Suprapubic skin (tissue), 4 donors: ENCODE results near the gene DNM3.

Experiments
- EP300 ChIP-seq: sonication (generic); formaldehyde crosslinking; IDR thresholded peaks from one replicate; pipeline ENCODE4 v1.6.1; 2017; ENCODE audit warnings: antibody characterized with exemption
- POLR2A ChIP-seq, 2 donors: fragments of 450-650 bp; IDR thresholded peaks; one replicate each; pipeline ENCODE4 v1.6.1; 2017; ENCODE audit warnings: antibody characterized with exemption in 2 of 2, mild to moderate bottlenecking in 2 of 2, moderate library complexity in 2 of 2
- POLR2AphosphoS5 ChIP-seq, 3 donors: sonication (generic); formaldehyde crosslinking; IDR thresholded peaks; one replicate each; pipeline ENCODE4 v1.6.1; 2017; ENCODE audit warnings: antibody characterized with exemption in 3 of 3
- TF ChIP-seq, protein P1 (sequence below), 2 donors: fragments of 200-600 bp in 1 of 2; fragments of 450-650 bp in 1 of 2; sonication (generic) in 1 of 2; IDR thresholded peaks; one replicate each; pipeline ENCODE4 v1.5.1; 2016 to 2019; ENCODE audit warnings: antibody characterized with exemption in 2 of 2, mild to moderate bottlenecking in 1 of 2, moderate library complexity in 1 of 2

DNA sequence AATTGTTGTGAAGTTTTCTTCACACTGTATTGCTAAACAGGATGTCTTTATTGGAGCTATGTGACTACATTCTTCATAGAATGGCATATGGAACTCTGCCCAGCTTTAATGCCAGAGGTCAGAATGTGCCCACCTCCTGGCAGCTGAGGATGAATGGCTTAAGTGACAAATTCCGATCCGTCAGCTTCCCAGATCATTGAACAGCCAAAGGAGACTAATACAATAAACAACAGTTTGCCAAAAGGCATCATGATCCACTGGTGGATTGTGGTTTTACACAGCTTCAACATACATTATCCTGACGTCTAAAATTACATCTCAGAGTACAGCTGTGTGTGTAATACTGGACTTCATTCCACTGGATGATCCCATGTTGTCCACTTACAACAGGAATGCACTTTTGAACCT, 510.5 kb downstream of the DNM3 start:
- no peak for TF ChIP-seq POLR2A (IDR thresholded peaks at IDR 0.05)
- no peak for TF ChIP-seq POLR2AphosphoS5 (IDR thresholded peaks at IDR 0.05)
- TF ChIP-seq, protein P1, sequence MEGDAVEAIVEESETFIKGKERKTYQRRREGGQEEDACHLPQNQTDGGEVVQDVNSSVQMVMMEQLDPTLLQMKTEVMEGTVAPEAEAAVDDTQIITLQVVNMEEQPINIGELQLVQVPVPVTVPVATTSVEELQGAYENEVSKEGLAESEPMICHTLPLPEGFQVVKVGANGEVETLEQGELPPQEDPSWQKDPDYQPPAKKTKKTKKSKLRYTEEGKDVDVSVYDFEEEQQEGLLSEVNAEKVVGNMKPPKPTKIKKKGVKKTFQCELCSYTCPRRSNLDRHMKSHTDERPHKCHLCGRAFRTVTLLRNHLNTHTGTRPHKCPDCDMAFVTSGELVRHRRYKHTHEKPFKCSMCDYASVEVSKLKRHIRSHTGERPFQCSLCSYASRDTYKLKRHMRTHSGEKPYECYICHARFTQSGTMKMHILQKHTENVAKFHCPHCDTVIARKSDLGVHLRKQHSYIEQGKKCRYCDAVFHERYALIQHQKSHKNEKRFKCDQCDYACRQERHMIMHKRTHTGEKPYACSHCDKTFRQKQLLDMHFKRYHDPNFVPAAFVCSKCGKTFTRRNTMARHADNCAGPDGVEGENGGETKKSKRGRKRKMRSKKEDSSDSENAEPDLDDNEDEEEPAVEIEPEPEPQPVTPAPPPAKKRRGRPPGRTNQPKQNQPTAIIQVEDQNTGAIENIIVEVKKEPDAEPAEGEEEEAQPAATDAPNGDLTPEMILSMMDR (IDR thresholded peaks at IDR 0.05), result no peak
- no peak for TF ChIP-seq EP300
